Fibroblast of lung (primary cell): ENCODE results near the gene DENND1A. TPM values are rescaled to one million over a fixed set of nuclear protein-coding genes. Genes with fewer than 3 reads are reported as not detected.
"Not testable (repeated sequence)": the region's sequence is repeated elsewhere in the genome, so short reads cannot be mapped to it uniquely, and the experiment has no call there.

Experiments used
- DNase-seq, 2 donors: peaks; one replicate each; pipeline versions ENCODE4 v3.0.0 to v3.0.0-alpha.2; 2010; ENCODE audit warnings: low read depth in 2 of 2
- H2AFZ ChIP-seq: 2 replicates; pipeline ENCODE4 v1.5.1; 2012; ENCODE audit warnings: low read length, control low read depth, inconsistent platforms
- H3K27ac ChIP-seq: 2 replicates; pipeline ENCODE4 v1.5.1; 2011; ENCODE audit warnings: low read length, control low read depth; ENCODE audit not compliant: insufficient read depth
- H3K27me3 ChIP-seq: 2 replicates; pipeline ENCODE4 v1.5.1; 2011; ENCODE audit warnings: mild to moderate bottlenecking, low read length; ENCODE audit not compliant: control insufficient read depth, insufficient read depth
- H3K36me3 ChIP-seq: 2 replicates; pipeline ENCODE4 v1.5.1; 2011; ENCODE audit warnings: low read length; ENCODE audit not compliant: control insufficient read depth, insufficient read depth
- H3K4me1 ChIP-seq: 2 replicates; pipeline ENCODE4 v1.5.1; 2011; ENCODE audit warnings: low read length; ENCODE audit not compliant: control insufficient read depth, insufficient read depth; ENCODE audit errors: extremely low read depth
- H3K4me2 ChIP-seq: 2 replicates; pipeline ENCODE4 v1.5.1; 2011; ENCODE audit warnings: low read length, control low read depth; ENCODE audit not compliant: insufficient read depth; ENCODE audit errors: extremely low read depth
- H3K4me3 ChIP-seq, 4 experiments: fragments of 200-600 bp in 1 of 4; sonication (generic) in 1 of 4; replicated peaks in 1 of 4; 2 replicates each; pipeline ENCODE4 v1.5.1; 2011 to 2016; ENCODE audit warnings: low read length in 4 of 4, low read depth in 3 of 4, mild to moderate bottlenecking in 3 of 4, control low read depth in 2 of 4, inconsistent platforms in 1 of 4, mixed read lengths in 1 of 4; ENCODE audit not compliant: insufficient read depth in 1 of 4; ENCODE audit errors: control extremely low read depth in 1 of 4
- H3K79me2 ChIP-seq: 2 replicates; pipeline ENCODE4 v1.5.1; 2012; ENCODE audit warnings: mild to moderate bottlenecking, low read length, inconsistent platforms; ENCODE audit not compliant: control insufficient read depth, insufficient read depth
- H3K9ac ChIP-seq: 2 replicates; pipeline ENCODE4 v1.5.1; 2011; ENCODE audit warnings: mild to moderate bottlenecking, low read length, control low read depth; ENCODE audit not compliant: insufficient read depth
- H3K9me3 ChIP-seq: 2 replicates; pipeline ENCODE4 v1.5.1; 2012; ENCODE audit warnings: low read depth, low read length; ENCODE audit not compliant: control insufficient read depth, insufficient read depth
- H4K20me1 ChIP-seq: 2 replicates; pipeline ENCODE4 v1.5.1; 2011; ENCODE audit warnings: low read length; ENCODE audit not compliant: control insufficient read depth, insufficient read depth; ENCODE audit errors: extremely low read depth
- EZH2 ChIP-seq: IDR thresholded peaks from 2 replicates; pipeline ENCODE4 v1.5.1; 2012; ENCODE audit warnings: low read length, control low read depth, mild to moderate bottlenecking; ENCODE audit errors: missing control alignments
- polyA plus RNA-seq, 2 donors: library from polyadenylated mRNA; depleted of rRNA in 1 of 2; stranded (reverse) in 1 of 2; unstranded in 1 of 2; fragments of >200 nt; gene quantifications; 2 replicates each; pipeline ENCODE4 v1.2.1, GENCODE V29; 2011 to 2012; ENCODE audit warnings: missing spikeins in 1 of 2
- total RNA-seq: library from RNA; depleted of rRNA; stranded (reverse); fragments of >200 nt; gene quantifications from 2 replicates; pipeline ENCODE4 v1.2.1, GENCODE V29; 2014
- TF ChIP-seq, protein P1 (sequence below), 2 donors: IDR thresholded peaks in 1 of 2; conservative IDR thresholded peaks in 1 of 2; 1 replicate in 1 of 2; 2 replicates in 1 of 2; pipeline ENCODE4 v1.5.1; 2011 to 2012; ENCODE audit warnings: low read length in 2 of 2, control low read depth in 1 of 2, inconsistent platforms in 1 of 2, low read depth in 1 of 2, mild to moderate bottlenecking in 1 of 2

The DENND1A gene
- total and polyA plus RNA-seq, 2 donors (not counting 1 experiment from before 2014, with no cell fraction given): 13.0 to 18.3 TPM

DNA sequence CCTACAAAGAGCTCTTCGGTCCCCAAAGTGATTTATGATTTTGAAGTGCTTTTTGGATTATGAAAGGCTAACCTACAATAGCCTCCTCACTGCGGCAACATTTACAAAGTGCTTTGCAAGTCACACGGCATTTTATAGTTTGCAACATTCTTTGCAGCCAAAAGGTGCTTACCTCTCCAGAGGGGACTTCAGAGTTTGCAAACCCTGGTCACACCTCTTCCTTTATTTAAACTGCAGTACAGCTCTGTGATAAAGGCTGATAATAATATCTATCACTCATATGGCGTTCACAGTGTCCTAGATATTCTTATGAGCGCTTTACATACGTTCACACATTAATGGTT, 594.0 kb downstream of the DENND1A start:
- H3K4me1 ChIP-seq: no peaks in the 10 kb centered on the region
- H3K27ac ChIP-seq: no peak overlapping the region
- no peak overlapping the region for H2AFZ ChIP-seq
- TF ChIP-seq, protein P1, sequence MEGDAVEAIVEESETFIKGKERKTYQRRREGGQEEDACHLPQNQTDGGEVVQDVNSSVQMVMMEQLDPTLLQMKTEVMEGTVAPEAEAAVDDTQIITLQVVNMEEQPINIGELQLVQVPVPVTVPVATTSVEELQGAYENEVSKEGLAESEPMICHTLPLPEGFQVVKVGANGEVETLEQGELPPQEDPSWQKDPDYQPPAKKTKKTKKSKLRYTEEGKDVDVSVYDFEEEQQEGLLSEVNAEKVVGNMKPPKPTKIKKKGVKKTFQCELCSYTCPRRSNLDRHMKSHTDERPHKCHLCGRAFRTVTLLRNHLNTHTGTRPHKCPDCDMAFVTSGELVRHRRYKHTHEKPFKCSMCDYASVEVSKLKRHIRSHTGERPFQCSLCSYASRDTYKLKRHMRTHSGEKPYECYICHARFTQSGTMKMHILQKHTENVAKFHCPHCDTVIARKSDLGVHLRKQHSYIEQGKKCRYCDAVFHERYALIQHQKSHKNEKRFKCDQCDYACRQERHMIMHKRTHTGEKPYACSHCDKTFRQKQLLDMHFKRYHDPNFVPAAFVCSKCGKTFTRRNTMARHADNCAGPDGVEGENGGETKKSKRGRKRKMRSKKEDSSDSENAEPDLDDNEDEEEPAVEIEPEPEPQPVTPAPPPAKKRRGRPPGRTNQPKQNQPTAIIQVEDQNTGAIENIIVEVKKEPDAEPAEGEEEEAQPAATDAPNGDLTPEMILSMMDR (conservative IDR thresholded peaks at IDR 0.05 in 1 of 2, IDR thresholded peaks at IDR 0.05 in 1 of 2; ENCODE audit: low read depth in 1 of 2, low read length in 2 of 2): no peak
- TF ChIP-seq EZH2: no peak
- no peak overlapping the region for H3K4me2 ChIP-seq
- H3K4me3 ChIP-seq: no peak overlapping the region
- no peaks in the 10 kb centered on the region for H3K9me3 ChIP-seq
- no peaks in the 10 kb centered on the region for H3K36me3 ChIP-seq
- no peaks in the 10 kb centered on the region for H3K27me3 ChIP-seq
- H4K20me1 ChIP-seq: no peaks in the 10 kb centered on the region
- no peaks in the 10 kb centered on the region for H3K79me2 ChIP-seq
- no peak overlapping the region for H3K9ac ChIP-seq
- DNase-seq: no peak

DNA sequence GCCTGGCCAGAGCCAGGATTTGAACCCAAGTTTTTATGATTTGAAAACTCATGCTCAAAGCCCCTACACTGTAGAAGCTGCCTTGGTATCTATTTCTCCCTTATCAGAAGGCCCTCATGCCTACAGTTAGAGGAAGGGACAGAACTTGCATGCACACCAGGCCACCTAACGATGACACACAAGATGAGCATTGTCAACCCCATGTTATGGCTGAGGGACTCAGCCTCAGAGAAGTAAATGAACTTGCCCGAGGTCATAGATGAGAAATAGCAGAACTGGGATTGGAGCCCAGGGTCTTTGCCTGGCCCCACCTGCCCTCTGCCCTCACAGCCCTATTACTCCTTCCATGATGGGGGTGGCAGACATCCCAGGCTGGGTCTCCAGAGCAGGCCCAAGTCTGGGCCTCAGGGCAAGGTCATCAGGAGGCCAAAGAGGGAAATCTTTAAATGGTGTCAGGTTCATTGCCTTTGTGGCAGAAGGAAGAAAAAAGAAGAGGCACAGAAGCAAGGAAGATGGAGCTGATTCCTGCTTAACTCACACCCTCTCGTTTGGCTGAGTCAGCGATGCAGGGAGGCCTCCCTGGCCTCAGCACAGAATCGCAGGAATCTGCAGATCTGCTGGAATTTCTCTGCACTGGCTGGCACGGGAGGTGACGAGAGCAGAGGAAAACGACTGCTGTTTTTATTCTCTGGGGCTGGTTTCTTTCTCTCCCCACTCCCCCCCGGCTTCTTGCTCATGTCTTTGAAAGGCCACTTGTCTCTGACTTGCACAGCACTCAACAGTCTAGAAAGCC, 594.5 kb downstream of the DENND1A start:
- H3K79me2 ChIP-seq: no peaks in the 10 kb centered on the region
- no peak overlapping the region for H3K4me3 ChIP-seq
- no peak overlapping the region for H3K4me2 ChIP-seq
- H3K27ac ChIP-seq: no peak overlapping the region
- no peaks in the 10 kb centered on the region for H4K20me1 ChIP-seq
- DNase-seq: peak; percentile 59 to 82
- H3K9me3 ChIP-seq: no peaks in the 10 kb centered on the region
- no peaks in the 10 kb centered on the region for H3K36me3 ChIP-seq
- H3K9ac ChIP-seq: no peak overlapping the region
- no peaks in the 10 kb centered on the region for H3K4me1 ChIP-seq
- H3K27me3 ChIP-seq: no peaks in the 10 kb centered on the region
- H2AFZ ChIP-seq: no peak overlapping the region
- TF ChIP-seq EZH2: no peak
- TF ChIP-seq, protein P1 (conservative IDR thresholded peaks at IDR 0.05 in 1 of 2, IDR thresholded peaks at IDR 0.05 in 1 of 2; ENCODE audit: low read depth in 1 of 2, low read length in 2 of 2): no peak

DNA sequence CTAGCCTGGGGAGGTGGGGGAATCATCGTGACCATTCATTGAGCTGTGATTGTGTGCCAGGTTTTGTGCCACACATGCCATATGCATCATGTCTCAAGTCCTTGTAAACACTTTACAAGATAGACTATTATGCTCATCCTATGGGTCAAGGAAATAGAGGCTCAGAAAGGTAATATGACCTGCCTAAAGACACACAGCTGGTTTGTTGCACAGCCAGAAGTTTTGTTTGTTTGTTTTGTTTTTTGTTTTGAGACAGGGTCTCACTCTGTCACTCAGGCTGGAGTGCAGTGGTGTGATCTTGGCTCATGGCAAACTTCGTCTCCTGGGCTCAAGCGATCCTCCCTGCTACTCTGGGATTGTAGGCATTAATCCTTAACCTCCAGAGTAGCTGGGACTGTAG, 595.3 kb downstream of the DENND1A start:
- H3K4me2 ChIP-seq: no peak overlapping the region
- no peaks in the 10 kb centered on the region for H3K27me3 ChIP-seq
- no peak overlapping the region for H2AFZ ChIP-seq
- no peak overlapping the region for H3K9ac ChIP-seq
- no peaks in the 10 kb centered on the region for H3K9me3 ChIP-seq
- H3K4me1 ChIP-seq: no peaks in the 10 kb centered on the region
- TF ChIP-seq, protein P1 (conservative IDR thresholded peaks at IDR 0.05 in 1 of 2, IDR thresholded peaks at IDR 0.05 in 1 of 2; ENCODE audit: low read depth in 1 of 2, low read length in 2 of 2): no peak
- TF ChIP-seq EZH2: no peak
- no peaks in the 10 kb centered on the region for H4K20me1 ChIP-seq
- H3K36me3 ChIP-seq: no peaks in the 10 kb centered on the region
- DNase-seq: no peak
- H3K4me3 ChIP-seq: no peak overlapping the region
- no peaks in the 10 kb centered on the region for H3K79me2 ChIP-seq
- no peak overlapping the region for H3K27ac ChIP-seq

DNA sequence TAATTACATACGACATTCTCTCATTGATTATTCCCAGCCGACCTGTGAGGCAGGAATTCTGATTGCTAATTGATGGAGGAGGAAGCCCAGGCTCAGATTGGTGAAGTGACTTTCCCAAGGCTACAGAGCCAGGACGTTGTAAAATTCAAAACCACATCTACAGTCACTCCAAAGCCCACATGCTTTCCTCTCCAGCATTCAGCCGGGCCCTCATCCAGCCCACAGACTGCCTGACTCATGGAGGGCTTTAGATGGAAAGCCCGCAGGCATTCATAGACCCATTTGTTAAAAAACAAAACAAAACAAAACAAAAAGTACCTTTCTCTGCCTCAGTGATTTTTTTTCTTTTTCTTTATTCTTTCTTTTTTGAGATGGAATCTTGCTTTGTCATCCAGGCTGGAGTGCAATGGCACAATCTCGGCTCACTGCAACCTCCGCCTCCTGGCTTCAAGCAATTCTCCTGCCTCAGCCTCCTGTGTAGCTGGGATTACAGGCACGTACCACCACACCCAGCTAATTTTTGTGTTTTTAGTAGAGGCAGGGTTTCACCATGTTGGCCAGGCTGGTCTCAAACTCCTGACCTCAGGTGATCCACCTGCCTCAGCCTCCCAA, 596.8 kb downstream of the DENND1A start:
- H3K4me2 ChIP-seq, H3K36me3 ChIP-seq, H3K4me3 ChIP-seq, H3K79me2 ChIP-seq, H3K27me3 ChIP-seq, H3K9me3 ChIP-seq, H4K20me1 ChIP-seq, H3K27ac ChIP-seq, H3K9ac ChIP-seq, H3K4me1 ChIP-seq, H2AFZ ChIP-seq: not testable (repeated sequence)
- peak; percentile 15 to 94 for DNase-seq
